HG03432 (cell line): ENCODE measurements around the gene SLC1A6.
"Not testable (repeated sequence)": the region's sequence is repeated elsewhere in the genome, so short reads cannot be mapped to it uniquely, and the experiment has no call there.

Experiments used
- ATAC-seq: cut with Tn5 transposase; IDR thresholded peaks from one replicate; pipeline ENCODE4 v1.9.1; 2021; ENCODE audit warnings: mild to moderate bottlenecking, moderate library complexity; ENCODE audit not compliant: unreplicated experiment

Gene SLC1A6

DNA sequence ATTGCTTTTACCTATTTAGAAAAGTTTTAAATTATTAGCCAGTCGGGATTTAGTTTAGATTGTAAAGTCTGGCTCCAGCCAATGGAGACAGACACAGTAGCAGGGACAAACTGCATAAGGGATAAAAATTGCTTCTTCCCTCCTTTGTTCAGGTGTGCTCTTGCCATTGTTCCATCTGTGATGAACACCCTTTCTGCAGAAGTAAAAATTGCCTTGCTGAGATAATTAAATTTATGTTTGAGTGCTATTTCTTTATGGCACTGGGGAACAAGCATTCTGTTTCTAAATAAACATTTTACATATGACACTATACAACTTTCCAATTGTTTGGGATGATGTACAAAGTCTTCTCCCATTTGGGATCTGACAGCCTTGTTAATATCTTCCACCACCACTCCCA lies 20.4 kb downstream of the SLC1A6 start:
- ATAC-seq: no peak

- no peak for ATAC-seq
Measured at GRCh38 chr19:14957464-14957863, 22.2 kb downstream of the SLC1A6 start.

DNA sequence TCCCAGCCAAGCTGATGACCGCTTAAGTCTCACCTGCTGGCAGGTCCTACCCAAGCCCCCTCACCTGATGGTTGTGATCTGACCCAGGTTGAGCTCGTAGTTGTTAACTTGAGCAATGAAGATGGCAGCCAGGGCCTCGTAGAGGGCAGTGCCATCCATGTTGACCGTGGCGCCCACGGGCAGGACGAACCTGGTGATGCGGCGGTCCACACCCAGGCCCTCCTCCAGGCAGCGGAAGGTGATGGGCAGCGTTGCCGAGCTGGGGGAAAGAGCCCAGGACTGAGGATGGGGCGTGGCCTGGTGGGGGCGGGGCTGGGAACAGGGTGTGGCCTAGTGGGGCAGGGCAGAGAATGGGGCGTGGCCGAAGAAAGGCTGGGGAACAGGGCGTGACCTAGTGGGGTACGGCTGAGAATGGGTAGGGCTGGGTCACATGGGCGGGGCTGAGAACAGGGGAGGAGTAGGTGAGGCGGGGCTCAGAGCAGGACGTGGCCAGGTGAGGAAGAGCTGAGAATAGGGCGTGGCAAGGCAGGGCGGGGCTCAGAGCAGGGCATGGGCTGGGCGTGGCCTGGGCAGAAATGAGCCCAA lies 25.5 kb downstream of the SLC1A6 start:
- ATAC-seq: no peak

GRCh38 chr19:14952767-14953166 lies 26.9 kb downstream of the SLC1A6 start:
- ATAC-seq: no peak

GRCh38 chr19:14950421-14950820 lies 29.2 kb downstream of the SLC1A6 start:
- ATAC-seq: no peak

DNA sequence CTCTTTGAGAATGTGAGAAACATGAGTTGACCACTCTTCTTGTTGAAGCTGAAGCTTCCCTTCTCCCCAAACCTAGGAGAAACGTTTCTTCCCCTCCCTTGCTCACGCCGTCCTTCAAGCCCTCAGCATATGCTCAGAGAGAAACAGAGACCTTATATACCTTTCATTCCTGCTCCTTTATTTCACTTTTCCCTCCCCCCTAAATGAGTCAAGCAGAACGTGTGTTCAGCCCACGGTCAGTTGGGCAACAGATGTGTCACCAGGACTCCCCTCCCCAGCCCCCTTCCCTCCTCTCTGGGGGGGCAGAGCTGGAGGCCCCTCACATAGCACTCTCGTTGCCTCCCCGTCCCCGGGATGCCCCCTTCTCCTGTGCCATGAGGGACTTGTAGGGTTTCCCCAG lies 29.8 kb downstream of the SLC1A6 start:
- ATAC-seq: no peak

DNA sequence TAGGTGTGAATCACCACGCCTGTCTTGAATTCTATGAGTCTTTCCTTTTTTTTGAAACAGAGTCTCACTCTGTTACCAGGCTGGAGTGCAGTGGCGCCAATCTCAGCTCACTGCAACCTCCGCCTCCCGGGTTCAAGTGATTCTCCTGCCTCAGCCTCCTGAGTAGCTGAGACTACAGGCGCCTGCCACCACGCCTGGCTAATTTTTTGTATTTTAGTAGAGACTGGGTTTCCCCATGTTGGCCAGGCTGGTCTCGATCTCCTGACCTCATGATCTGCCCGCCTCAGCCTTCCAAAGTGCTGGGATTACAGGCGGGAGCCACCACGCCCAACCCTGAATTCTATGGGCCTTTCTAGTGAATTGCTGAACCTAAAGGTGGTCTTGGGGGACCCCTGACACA lies 30.3 kb downstream of the SLC1A6 start:
- not testable (repeated sequence) for ATAC-seq

DNA sequence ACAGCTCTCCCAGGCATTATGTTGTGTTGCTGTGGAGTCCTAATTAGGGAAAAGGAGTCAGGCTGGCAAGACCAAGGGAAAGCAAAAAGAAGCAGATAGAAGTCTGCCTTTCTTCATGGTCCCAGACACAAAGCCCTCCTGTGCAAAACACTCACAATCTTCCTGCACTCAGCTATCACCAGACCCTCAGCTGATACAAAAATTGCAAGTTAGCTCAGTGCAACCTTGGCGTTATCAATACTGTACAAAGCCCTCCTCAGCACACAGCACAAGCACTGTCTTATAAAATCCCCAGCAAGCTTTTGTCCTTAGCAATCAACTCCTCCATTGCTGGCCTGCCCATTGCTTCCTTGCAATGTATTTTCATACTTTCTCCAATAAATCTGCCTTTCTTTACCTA lies 35.2 kb downstream of the SLC1A6 start:
- no peak for ATAC-seq

GRCh38 chr19:14943601-14944000 lies 36.1 kb downstream of the SLC1A6 start:
- no peak for ATAC-seq

- no peak for ATAC-seq
Measured at GRCh38 chr19:14941189-14941588, 38.5 kb downstream of the SLC1A6 start, which contains the start of gene OR7C2. Gene OR7C2 (plus strand): TSS chr19:14941489. CDS start chr19:14941489, 0 bp downstream.

DNA sequence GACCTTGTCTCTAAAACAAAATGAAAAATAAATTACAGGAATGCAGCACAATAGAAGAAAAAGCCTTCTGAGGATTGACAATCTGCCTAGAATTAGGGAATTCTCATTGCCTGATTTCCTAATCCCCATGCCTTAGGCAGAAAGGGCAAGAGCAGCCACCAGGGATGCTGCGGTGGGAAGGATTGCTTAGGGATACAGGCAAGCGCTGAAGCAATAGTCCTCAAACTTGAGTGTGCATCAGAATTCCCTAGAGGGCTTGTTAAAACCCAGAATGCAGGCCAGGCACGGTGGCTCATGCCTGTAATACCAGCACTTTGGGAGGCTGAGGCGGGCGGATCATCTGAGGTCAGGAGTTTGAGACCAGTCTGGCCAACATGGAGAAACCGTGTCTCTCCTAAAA lies 39.4 kb downstream of the SLC1A6 start:
- ATAC-seq: no peak

DNA sequence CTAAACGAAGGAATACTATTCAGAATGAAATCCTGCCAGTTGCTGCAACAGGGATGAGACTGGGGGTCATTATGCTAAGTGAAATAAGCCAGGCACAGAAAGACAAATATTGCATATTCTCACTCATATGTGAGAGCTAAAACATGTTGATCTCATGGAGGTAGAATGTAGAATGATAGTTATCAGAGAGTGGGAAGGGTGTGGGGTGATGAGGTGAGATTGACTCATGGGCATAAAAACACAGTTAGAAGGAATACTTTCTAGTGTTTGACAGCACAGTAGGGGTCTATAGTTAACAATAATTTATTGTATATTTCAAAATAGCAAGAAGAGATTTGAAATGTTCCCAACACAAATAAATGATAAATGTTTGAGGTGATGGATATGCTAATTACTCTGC lies 46.2 kb downstream of the SLC1A6 start:
- ATAC-seq: no peak

DNA sequence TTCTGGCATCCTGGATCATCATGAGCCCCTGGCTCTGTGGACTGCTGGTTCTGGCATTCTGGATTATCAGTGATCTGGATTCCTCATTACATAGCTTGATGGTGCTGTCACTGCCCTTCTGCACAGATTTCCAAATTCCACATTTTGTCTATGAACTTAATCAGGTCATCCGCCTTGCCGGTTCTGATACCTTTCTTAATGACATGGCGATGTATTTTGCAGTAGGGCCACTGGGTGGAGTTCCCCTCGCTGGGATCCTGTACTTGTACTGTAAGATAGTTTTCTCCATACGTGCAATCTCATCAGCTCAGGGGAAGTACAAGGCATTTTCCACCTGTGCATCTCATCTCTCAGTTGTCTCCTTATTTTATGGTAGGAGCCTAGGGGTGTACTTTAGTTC lies 62.8 kb downstream of the SLC1A6 start:
- ATAC-seq: no peak

DNA sequence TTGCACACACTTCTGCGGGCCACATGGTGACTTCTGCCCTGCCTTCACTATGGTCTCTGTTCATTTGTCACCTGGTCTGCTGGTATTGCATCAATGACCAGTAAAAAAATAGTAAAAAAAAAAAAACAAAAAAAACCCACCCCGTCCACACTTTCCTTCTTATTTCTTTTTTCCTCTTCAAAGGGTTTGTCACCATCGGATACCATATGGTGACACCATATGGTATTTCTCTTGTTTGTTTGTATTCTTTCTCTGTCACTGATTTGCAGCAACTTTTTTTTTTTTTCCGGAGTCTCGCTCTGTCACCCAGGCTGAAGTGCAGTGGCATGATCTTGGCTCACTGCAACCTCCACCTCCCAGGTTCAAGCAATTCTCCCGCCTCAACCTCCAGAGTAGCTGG lies 64.5 kb downstream of the SLC1A6 start:
- no peak for ATAC-seq

- no peak for ATAC-seq
Measured at GRCh38 chr19:14906711-14907110, 73.0 kb downstream of the SLC1A6 start.

- ATAC-seq: no peak
Measured at GRCh38 chr19:14901675-14902260, 77.9 kb downstream of the SLC1A6 start.
